HG03354 (cell line): ENCODE measurements around the gene RYR2.

Source experiments
- ATAC-seq: cut with Tn5 transposase; IDR thresholded peaks from one replicate; pipeline ENCODE4 v1.9.1; 2021; ENCODE audit warnings: mild to moderate bottlenecking; ENCODE audit not compliant: unreplicated experiment, poor library complexity, severe bottlenecking

RYR2 gene

DNA sequence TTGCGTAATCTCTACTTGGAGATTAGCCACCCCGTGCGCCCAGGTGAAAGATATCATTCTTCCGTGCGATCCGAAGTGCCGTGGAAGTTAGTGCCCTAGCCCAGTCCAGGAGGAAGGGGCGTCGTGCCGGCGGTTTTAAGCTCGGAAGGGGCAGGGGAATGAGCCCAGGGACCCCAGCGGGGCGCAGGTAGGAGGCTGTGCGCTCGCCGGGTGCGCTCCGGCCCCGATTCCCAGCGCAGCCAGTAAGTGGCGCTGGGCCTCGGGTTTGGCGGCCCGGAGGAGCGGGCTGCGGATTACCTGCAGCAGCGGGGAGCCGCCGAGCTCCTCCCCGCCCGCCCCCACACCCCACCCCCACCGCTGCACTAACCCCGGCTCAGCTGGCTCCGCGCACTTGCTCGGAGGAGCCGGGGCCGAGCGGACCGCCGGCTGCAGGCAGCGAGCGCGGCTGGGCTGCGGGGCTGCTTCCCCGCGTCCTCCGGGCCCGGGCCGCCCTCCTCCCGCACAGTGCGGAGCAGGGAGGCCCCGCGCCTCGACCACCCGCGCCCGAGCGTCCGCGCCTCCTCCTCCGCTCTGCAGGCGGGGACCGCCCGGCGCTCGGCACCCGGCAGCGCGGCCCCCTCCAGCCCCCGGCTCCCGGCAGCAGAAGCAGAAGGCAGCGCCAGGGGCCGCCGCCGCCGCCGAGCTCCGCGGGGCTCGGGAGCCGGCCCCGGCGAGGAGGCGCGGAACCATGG, at the start of gene RYR2:
TSS of gene RYR2 (plus strand) at position 390 of the 731 bp plus-strand sequence. CDS start at position 728, 338 bp downstream.
- ATAC-seq: no peak

DNA sequence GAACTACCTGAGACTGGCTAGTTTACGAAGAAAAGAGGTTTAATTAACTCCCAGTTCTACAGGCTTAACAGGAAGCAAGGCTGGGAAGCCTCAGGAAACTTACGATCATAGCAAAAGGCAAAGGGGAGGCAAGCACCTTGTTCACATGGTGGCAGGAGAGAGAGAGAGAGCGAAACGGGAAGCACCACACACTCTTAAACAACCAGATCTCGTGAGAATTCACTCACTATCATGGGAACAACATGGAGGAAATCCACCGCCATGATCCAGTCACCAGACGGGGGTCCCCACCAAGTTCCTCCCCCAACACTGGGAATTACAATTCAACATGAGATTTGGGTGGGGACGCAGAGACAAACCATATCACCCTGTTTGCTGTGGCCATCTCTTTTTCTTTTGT, 49.5 kb upstream of the RYR2 start:
- no peak for ATAC-seq

DNA sequence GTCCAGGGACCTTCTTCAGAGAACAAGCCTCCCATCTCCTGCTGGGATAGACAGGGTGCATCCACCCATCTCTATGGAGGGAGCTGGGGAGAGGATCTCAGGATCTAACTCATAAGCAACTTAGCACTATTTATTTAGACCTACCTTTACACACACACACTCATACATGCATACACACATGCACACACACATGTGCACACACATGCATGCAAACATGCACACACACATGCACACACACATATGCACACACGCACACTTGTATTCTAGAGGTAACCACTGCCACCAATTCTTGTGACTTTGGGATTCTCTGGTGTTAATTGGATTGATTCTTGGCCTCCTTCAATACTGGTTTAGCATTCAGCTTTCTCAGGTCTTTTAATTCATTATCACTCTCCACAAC, 47.5 kb upstream of the RYR2 start:
- ATAC-seq: no peak

DNA sequence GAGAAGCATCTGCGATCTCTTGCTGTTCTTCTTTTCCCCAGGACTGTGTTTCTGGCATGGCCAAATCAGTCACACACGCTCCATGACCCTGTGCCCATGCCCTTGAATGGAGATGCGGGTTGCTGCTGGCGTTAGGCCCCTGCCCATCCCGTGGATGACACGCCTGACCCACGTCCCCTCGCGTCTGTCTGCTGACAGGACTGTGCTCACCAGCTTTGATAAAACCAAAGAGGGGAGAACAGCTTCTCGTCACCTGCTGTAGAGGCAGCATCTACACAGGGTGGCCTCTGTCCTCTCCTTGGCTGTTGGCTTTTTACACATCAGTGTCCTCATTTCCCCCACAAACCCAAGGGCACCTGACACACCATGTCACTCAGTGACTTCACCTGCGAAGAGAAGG, 44.6 kb upstream of the RYR2 start:
- ATAC-seq: no peak

DNA sequence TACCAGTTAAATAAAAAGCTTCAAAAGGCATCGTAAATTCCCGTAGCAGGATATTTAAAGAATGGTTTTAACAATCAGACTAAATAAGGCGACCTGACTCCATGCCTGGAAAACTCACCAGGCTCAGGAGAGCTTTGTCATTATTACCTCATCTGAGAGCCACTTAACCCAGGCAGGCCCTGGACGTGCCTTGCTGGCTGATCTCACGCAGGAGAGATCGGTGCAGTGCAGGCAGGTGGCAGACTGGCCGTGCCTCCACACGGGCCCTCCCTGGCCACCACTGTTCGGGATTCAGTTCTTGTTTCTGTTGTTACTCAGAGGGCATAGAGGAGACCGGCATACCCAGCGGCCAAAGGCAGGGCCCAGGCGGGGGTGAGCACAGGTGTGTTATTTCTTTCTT, 44.1 kb upstream of the RYR2 start:
- no peak for ATAC-seq

DNA sequence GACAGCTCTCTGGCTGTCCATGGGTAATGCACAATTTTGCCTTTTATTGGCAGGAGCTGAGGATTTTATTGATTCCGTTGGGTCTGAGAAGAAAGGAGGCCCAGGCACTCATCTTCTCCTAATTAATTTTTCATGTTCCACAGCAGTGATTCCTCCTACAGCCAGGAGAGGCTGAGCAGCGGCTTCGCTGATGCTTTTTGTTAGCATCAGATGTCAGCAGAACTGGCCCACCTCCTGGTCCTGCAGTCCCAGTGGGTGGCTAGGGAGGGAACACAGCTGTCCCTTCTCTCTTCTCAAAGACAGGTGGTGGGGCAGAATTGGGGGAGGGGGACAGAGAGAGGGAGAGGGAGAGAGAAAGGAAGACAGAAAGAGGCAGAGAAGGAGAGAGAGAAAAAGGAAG, 43.4 kb upstream of the RYR2 start:
- no peak for ATAC-seq

DNA sequence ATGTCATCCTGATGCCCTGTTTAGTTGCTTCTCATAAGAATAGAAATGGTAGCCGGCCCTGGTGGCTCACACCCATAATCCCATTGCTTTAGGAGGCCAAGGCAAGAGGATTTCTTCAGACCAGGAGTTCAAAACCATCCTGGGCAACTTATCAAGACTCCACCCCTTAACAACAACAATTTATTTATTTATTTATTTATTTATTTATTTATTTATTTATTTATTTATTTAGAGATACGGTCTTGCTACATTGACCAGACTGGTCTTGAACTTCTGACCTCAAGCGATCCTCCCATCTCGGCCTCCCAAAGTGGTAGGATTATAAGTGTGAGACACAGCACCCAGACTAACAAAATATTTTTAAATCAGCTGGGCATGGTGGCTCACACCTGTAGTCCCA, 41.8 kb upstream of the RYR2 start:
- ATAC-seq: no peak

DNA sequence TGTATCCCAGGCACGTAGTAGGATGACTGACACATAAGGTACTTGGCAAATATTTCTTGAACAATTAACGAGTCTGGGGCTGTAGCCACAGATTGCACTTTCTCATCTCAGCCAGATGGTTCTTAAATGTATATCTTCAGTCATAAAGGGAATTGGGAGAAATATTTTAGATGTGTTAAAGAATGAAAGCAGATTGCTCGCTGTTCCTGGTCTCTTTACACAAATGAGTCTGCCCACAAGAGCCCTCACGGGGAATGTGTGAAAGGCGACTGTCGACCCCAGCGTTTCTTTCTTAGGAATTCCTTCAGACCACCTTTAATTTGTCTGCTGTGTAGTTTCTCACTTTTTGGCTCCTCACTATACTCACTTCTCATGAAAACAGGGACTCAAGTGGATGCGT, 38.5 kb upstream of the RYR2 start:
- no peak for ATAC-seq

DNA sequence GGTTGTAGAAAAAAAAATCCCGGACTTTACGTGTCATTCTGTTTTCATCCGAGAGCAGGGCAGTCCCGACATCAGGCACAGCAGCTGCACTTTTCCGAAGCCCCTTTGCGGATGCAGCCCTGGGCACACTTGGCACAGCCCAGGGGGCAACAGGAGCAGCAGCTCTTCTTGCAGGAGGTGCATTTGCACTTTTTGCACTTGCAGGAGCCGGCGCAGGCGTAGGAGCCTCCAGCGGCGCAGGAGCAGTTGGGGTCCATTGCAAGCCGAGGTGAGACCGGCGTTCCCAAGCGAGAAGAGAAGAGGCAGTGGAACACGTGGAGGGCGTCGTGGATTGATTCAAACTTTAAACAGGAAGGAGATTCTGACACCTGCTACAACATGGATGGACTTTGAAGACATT, 37.9 kb upstream of the RYR2 start, which contains the start of gene MT1HL1:
TSS of gene MT1HL1 (minus strand) at position 326 of the 400 bp plus-strand sequence. CDS start at position 257, 69 bp downstream.
- no peak for ATAC-seq

DNA sequence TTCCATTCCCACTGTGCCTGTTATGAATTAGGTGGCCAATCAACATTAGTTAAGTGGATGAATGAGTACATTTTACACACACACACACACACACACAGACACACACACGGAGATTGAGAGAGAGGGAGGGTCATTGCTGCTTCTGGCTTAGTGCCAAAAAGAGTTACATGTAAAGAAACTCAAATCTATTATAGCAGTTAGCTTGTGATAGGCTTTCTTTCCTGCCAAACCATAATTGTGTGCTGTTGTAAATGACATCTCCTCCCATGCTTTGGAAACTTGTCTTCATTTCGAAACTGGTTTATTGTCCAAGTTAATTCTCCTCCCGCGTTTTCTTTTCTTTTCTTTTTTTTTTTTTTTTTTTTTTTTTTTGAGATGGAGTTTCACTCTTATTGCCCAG, 36.3 kb upstream of the RYR2 start:
- no peak for ATAC-seq

DNA sequence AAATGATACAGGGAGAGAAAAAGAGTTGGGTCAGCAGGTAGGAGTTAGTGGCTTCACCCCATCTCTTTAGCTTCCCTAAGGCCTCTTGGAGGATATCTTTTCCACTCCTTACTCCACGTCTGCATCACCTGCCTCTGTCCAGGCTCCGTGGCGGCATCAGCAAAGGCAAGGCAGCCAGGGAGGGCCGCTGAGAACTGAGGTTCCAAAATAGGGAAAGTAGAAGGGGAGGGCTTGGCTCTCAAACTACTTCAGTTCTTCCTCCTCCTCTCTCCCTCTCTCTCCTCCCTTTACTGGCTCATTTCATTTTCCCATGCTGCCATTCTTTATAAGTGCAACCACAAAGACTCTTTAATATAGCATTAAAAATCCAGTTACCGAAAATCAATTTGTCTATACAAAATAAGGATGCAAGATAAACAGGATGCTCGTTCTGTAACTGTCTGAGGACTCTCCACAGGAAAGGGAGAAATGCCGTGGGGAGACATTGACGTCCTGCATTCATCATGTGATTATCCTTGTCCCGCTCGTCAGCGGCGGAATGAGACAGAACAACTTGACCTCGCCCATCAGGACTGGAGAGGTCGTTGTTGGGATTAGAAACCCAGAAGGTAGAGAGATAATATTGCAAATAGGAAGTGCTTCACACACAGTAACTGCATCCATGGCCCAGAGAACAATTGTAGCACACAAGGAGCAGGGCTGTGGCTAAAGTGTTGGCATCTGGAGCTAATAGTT, 34.7 kb upstream of the RYR2 start:
- no peak for ATAC-seq

DNA sequence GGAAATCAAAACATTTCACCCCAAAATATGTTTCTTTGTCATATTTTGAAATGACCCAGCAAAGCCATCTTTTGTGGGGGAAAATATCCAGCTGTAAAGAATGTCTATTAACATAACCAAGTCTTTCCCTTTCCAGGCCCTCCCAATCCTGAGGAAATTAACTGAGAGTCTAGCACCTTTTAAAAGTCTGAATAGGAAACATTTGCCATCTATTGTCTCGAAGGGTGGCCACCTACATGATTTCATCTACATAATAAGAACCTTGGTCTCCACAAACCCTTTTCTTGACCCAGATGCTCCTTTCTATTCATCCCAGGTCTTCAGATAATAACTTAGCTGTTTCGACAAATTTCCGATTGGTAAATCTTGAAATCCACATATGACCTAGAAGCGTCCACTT, 32.4 kb upstream of the RYR2 start:
- ATAC-seq: no peak

DNA sequence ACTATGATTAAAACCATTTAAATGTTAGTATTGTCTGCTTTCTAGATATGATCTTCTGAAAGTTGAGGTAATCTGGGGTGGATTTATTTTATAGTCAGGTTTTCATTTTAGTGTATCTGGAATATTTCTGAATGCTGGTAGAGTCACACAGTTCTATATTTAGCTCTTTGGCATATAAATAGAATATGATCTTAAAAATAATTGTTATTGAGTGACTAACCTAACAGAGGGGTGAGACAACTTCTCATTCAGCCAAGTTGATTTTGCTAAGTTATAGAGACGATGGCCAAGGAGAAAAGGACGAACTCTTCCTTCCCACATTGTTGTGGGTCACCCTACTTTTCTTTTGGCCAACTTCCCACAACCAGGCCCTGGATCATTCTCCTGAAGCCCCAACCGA, 30.6 kb upstream of the RYR2 start:
- no peak for ATAC-seq

DNA sequence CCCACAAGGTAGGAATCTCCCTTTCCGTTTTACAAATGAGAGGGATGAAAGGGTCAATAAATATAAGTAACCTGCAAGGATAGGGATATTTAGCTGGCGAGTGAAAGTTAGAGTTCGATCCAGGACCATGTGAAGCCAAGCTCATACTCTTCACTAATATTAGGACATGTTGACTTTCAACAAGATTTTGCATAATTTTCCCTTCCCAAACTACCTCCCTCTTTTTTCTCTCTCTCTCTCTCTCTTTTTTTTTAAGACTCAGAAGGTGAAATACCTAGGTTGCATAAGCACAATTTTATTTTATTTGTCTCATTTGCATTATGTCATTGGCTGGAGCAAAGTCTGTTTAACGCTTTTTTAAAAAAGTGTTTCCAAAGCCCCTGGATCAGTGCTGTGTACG, 29.6 kb upstream of the RYR2 start:
- ATAC-seq: no peak

DNA sequence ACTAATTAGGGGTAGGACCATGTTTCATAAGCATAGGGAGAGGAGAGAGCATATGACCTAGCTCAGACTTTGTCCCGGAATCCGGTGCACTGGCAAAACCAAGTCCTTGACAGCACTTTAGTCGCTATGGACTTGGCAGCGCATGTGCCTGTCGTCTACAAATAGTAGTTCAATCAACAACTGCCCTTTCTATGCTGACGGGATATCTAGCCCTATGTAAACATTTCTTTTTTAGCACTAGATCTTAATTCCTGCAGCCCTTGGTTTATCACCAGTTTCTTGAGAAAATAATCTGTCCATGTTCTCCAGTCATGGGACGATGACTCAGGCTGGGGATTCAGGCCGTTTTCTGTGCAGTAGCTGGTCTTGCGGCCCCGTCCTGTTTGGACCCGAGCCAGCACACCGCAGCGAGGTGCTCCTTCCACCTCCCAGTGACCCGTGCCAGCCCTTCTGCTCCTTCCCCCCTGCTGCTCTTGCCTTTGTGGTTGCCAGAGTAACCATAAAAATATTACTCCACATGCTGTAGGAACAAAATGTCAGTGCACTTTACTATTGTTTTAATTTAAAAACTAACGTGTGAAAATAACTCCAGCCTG, 29.1 kb upstream of the RYR2 start:
- ATAC-seq: no peak

DNA sequence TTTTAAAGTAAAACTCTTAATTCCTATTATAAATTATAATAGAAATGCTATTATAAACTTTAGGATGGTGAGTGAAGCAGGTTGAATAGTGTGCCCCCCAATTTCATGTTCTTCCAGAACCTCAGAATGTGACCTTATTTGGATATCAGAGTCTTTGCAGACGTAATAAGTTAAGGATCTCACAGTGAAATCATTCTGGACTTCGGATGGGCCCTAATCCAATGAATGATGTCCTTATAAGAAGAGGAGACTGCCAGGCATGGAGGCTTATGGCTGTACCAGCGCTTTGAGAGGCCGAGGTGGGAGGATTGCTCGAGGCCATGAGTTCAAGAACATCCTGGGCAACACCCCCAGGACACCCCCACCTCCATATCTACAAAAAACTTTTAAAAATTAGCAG, 28.4 kb upstream of the RYR2 start:
- no peak for ATAC-seq

DNA sequence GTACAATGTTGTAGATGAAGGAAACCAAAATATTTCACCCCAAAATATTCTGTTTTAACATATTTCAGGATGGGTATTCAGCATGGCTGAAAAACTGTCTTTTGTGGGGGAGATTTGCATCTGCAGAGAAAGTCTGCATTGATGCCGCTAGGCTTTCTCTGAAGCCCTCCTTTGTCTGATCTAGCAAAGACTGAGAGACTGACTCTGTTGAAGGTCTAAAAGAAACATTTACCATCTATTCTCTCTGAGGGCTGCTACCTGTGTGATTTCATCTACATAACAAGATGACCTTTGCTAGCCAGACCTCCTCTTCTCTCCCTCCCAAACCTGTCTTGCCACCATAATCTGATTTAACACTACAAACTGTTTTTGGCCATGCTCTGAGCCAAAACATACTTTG, 25.4 kb upstream of the RYR2 start:
- ATAC-seq: no peak

DNA sequence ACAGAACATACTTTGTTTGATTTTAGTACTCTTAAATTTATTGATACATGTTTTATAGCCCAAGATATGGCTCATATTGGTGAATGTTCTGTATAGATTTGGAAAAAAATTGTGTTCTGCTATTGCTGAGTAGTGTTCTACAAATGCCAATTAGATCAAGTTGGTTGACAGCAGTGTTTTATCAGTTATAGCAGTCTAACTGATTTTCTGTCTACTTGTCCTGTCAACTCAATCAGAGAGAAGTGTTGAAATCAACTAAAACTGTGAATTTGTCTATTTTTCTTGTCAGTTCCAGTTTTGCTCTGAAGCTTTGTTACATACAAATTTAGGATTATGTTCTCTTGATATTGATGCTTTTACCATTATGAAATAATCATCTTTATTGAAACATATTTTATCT, 23.1 kb upstream of the RYR2 start:
- ATAC-seq: no peak

DNA sequence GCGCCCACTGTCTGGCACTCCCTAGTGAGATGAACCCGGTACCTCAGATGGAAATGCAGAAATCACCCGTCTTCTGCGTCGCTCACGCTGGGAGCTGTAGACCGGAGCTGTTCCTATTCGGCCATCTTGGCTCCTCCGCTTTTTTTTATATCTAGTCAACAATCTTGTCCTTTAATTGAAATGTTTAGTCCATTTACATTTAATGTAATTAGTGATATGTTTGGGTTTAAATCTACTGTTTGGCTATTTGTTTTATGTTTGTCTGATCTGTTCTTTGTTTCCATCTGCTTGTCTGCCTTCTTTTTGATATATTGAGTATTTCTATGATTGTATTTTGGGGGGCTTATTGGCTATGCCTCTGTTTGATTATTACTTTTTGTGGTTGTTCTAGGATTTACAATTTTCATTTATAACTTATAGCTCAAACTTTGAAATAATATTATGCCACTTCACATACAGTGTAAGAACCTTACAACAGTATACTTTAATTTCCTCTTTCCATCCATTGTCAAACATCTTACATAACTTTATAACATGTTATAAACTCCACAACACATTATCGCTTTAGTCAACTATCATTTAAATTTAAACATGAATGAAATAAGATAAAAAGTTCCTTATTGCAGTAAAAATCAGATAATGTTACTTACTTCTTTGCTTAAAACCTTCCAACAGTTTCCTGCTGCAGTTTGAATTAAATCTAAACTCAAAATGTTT, 16.5 kb upstream of the RYR2 start:
- no peak for ATAC-seq

DNA sequence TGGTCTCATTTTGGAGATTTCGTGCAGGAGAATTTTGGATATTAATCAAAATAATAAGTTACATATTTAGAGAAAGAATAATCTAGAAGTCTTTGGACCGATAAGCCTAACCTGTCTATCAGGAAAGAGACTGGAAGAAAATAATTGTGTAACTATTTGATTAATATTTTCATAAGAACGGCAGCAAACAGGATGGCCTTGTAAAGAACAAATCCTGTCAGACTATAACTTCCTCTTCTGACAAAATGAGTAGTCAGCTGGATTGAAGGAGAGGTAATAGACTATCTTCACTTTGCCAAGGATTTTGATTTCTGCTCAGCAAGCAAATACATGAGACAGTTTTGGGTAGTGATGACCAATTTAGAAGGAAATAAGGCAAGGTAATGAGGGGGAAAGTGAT, 12.7 kb upstream of the RYR2 start:
- ATAC-seq: no peak
